T-helper 1 cell treated with Interleukin-12 subunit alpha and Interleukin-12 subunit beta and Interleukin-4 antibody, amounts not matched to agents 30 μg/mL and 1 μg/mL, for 36 hours (primary cell): ENCODE measurements around the gene BAIAP2.

Source experiments
- H3K27ac Mint-ChIP-seq: one replicate; pipeline ENCODE4 v1.8.0; 2021; ENCODE audit warnings: mild to moderate bottlenecking, mixed read lengths
- H3K27me3 Mint-ChIP-seq: one replicate; pipeline ENCODE4 v1.8.0; 2021; ENCODE audit warnings: low read depth, mixed read lengths
- H3K36me3 Mint-ChIP-seq: one replicate; pipeline ENCODE4 v1.8.0; 2021; ENCODE audit warnings: low read depth, mixed read lengths
- H3K4me1 Mint-ChIP-seq: one replicate; pipeline ENCODE4 v1.8.0; 2021; ENCODE audit warnings: low read depth, mixed read lengths
- H3K4me3 Mint-ChIP-seq: one replicate; pipeline ENCODE4 v1.8.0; 2021; ENCODE audit warnings: mild to moderate bottlenecking, moderate library complexity, mixed read lengths
- H3K9me3 Mint-ChIP-seq: one replicate; pipeline ENCODE4 v1.8.0; 2021; ENCODE audit warnings: mixed read lengths

The BAIAP2 gene

GRCh38 chr17:81160306-81160705, 125.4 kb downstream of the BAIAP2 start:
- Mint-ChIP-seq H3K4me1 (no peaks in the 10 kb centered on the region), H3K4me3 (no peak overlapping the region), H3K27ac (no peak overlapping the region), H3K36me3 (no peaks in the 10 kb centered on the region), H3K9me3 (no peaks in the 10 kb centered on the region), H3K27me3 (peaks cover 8% of the 10 kb centered on the region)

DNA sequence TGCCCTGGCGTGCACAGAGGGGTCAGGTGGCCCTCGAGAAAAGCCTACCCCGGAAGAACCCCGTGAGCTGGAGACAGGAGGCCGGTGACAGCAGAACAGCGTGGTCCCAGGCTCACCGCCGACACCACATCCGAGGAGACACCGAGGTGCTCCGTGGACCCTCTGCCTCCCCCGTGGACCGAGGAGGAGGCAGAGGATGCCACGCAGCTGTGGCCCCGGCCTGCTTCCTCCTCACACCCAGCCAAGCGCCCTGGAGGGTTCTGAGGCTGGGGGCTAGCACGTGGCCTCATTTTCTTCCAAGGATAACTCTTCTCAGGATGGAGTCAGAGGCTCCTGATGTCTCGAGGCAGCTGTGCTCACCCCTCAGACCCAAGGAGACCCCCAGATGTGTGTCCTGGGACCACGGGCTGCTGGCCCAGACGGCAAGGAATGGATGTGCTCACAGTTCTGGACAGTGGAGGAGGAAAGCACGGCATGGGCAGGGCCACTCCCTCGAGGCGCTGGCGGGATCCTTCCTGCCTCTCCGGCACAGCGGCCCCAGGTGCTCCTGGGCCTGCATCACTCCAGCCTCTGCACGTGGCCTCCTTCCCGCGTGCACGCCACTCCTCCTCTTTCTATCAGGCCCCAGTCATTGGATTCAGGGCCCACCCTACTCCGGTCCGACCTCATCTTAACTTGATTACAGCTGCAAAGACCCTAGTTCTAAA, 125.9 kb downstream of the BAIAP2 start:
- Mint-ChIP-seq H3K36me3 (no peaks in the 10 kb centered on the region), H3K4me3 (no peak overlapping the region), H3K9me3 (no peaks in the 10 kb centered on the region), H3K27me3 (peaks cover 8% of the 10 kb centered on the region), H3K27ac (no peak overlapping the region), H3K4me1 (no peaks in the 10 kb centered on the region)

- H3K4me1 Mint-ChIP-seq, result no peaks in the 10 kb centered on the region
- no peaks in the 10 kb centered on the region for H3K9me3 Mint-ChIP-seq
- no peak overlapping the region for H3K4me3 Mint-ChIP-seq
- H3K36me3 Mint-ChIP-seq, result no peaks in the 10 kb centered on the region
- no peak overlapping the region for H3K27ac Mint-ChIP-seq
- H3K27me3 Mint-ChIP-seq, result peaks cover 8% of the 10 kb centered on the region
Observed at GRCh38 chr17:81161536-81161935, 126.6 kb downstream of the BAIAP2 start.

DNA sequence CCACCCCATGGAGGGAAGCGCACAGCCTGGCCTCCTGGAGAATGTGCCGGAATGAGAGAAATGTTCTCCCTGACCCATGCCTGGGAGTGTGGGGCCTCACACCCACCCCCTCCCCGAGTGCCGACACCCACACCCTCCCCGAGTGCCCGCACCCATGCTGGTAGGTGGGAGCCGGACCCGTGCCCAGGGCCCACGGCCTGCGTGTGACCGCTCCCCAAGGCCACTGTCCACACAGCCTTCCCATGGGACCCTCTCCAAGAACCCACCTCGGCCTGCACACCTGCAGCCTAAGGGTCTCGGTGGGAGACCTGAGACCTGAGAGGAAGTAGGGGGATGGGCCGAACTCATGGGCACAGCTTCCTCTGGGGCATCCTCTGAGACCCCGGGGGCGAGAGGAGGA, 127.0 kb downstream of the BAIAP2 start:
- no peak overlapping the region for H3K27ac Mint-ChIP-seq
- no peak overlapping the region for H3K4me3 Mint-ChIP-seq

DNA sequence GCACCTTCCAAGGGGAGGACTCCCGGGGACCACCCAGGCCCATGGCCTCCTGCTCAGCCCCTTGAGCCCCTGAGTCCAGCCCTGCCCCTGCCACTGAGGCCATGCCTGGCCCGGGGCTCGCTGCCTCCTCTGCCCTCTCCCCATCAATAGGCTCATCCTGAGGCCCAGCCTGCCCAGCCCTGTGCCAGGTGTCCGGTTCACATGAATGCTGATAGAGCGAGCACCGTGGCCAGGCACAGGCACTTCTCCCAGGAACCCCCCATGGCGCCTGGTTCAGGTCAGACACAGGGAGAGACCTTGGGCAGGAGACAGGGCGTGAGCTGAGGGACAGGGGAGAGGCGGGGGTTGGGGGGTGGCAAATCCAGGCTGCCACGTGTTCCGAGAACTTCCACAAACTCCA, 127.5 kb downstream of the BAIAP2 start:
- Mint-ChIP-seq H3K27me3 (peaks cover 17% of the 10 kb centered on the region), H3K9me3 (no peaks in the 10 kb centered on the region), H3K4me1 (no peaks in the 10 kb centered on the region), H3K4me3 (no peak overlapping the region), H3K27ac (no peak overlapping the region), H3K36me3 (no peaks in the 10 kb centered on the region)

More for the DNA sequence above, 127.0 kb downstream of the BAIAP2 start:
- peaks cover 12% of the 10 kb centered on the region for H3K27me3 Mint-ChIP-seq
- no peaks in the 10 kb centered on the region for H3K36me3 Mint-ChIP-seq
- no peaks in the 10 kb centered on the region for H3K4me1 Mint-ChIP-seq
- no peaks in the 10 kb centered on the region for H3K9me3 Mint-ChIP-seq

DNA sequence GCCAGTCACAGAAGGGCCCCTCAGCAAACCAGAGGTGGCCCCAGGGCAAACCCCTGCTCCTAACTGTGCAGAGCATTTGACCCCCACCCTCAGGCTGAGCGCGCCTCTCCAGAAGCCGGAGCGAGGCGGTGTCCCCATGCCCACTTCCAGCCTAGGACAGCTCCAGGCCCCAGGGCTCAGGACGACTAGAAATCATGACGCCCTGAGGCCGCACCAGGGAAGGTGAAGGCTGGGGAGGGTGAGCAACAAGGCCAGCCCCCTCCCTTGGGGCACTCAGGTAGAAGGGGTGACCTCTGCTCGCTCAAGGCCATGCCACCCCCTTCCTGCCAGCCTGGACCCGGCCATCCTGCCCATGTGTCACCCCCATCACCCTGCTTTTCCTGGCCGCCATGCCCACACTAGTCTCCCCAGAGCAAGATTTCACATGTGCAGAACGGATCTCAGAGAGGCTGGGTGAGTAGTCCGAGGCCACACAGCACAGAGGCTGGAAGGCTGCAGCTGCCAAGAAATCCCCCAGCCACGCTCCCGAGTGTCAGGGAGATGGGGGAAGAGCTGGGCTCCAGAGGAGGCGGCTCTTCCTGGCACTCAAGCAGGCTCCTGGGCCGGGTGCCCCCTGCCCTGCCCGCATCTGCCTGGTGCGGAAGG, 128.2 kb downstream of the BAIAP2 start:
- H3K27ac Mint-ChIP-seq, result no peak overlapping the region
- no peaks in the 10 kb centered on the region for H3K4me1 Mint-ChIP-seq
- peaks cover 17% of the 10 kb centered on the region for H3K27me3 Mint-ChIP-seq
- H3K4me3 Mint-ChIP-seq, result no peak overlapping the region
- no peaks in the 10 kb centered on the region for H3K36me3 Mint-ChIP-seq
- H3K9me3 Mint-ChIP-seq, result no peaks in the 10 kb centered on the region

DNA sequence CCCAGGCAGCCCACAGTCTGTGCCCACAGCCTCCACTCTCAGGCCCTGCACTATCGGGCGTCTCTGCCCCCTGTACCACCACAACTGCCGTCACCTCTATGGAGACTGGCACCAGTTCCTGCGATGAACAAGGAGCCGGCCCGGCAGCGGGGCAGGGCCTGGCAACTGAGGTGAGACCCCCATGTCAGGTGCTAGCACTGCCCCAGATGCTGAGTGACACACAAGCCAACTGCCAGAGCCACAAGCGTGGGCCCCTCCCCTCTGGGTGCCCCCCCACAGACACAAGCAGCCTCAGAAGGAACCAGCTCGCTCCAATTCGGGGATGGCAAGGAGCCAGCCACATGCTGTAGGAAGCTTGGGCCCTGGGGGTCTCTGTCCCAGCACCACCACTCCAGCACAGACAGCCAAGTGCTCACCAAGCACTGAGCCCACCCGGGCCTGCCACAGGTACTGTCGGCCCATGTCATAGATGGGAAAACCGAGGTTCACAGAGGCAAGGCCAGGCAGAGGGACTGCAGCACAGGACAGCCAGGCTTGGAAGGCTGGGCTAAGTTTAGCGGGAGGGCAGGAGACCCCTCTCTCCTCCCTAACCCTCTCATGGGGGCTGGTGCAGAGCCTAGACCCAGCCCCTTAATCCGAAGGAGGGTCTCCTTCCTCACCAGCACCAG, 128.9 kb downstream of the BAIAP2 start:
- H3K4me3 Mint-ChIP-seq, result no peak overlapping the region

DNA sequence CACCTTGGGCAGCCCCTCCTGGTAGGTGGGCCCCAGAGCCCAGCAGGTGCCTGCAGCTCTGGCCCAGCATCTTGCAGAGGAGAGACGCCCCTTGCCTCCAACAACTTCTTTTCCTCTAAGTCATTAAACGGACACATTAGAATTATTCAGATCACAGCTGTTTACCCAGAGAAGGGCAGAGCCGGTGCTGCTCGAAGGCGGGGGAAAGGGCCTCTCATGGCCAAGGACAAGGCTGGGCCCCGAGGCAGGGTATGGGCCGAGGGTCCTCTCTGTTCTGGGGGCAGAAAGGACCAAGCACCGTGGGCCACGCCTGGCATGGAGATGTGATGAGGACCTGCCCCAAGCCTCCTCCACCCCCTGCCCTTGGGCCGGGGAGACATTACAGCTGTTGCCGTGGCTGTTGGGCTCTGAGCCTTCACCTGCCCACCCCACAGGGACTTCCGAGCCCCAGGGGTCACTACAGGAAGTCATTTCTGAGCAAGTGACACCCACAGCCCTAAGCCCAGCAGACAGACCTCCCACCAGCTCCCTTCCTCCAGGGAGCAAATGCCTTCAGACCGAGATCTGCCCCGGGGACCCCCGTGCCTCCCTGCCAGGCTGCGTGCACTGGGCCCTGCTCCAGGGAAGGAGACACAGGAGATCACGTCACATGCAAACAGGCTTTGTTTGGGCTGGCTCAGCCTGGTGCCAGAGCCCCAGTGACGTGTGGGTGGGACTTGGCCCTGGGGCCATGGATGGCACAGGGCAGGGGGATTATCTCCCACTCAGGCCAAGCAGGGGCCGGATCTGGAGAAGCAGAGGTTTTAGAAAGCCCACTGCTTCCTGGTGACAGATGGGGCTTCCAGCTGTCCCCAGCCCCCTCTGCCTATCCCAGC, 129.7 kb downstream of the BAIAP2 start:
- Mint-ChIP-seq H3K4me3 (no peak overlapping the region), H3K36me3 (no peaks in the 10 kb centered on the region), H3K27me3 (peaks cover 17% of the 10 kb centered on the region), H3K4me1 (no peaks in the 10 kb centered on the region), H3K9me3 (no peaks in the 10 kb centered on the region), H3K27ac (no peak overlapping the region)

More for the DNA sequence above, 128.9 kb downstream of the BAIAP2 start:
- H3K4me1 Mint-ChIP-seq, result no peaks in the 10 kb centered on the region
- H3K9me3 Mint-ChIP-seq, result no peaks in the 10 kb centered on the region
- H3K36me3 Mint-ChIP-seq, result no peaks in the 10 kb centered on the region
- no peak overlapping the region for H3K27ac Mint-ChIP-seq
- peaks cover 17% of the 10 kb centered on the region for H3K27me3 Mint-ChIP-seq

DNA sequence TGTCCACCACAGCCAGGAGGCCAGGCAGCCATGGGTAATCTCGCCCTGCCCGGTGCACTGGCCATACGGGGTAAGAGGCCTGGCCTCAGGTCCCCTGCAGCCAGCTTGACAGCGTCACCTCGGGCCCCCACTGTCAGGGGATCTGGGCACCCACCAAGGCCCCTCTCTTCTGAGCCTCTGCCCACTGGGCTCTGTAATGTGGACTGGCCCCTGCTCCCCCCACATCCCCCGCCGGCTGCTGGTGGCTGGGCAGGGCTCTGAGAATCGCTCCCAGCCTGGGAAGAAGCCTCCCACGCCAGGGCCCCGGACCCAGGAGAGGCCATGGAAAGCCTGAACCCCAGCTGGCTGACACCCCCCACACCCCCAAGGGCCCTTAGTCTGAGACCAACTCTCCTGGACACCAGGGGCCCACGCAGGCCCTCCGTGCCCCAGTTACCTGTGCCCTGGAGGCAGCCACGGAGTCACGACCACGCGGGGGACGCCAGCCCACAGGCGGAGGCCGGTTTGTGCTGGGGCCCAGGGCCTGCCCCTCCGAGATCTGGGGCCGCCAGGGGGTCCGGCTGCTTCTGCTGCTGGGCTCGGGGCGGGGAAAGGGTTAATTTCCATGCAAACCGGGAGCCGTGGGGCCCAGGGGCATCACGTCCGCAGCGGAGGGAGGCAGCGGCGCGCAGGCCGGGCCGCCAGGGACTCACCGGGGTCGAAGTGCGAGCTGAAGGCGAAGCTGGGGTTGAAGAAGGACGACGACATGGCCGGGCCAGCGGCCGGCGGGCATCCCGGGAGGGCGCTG, 130.5 kb downstream of the BAIAP2 start, which contains the start of gene PVALEF:
Gene PVALEF (plus strand): TSS at position 262 of the 787 bp plus-strand sequence. CDS start 15,720 bp downstream, outside the sequence.
- Mint-ChIP-seq H3K36me3 (no peaks in the 10 kb centered on the region), H3K4me1 (no peaks in the 10 kb centered on the region), H3K27ac (no peak within 1 kb of the TSS), H3K9me3 (no peaks in the 10 kb centered on the region), H3K27me3 (peaks cover 17% of the 10 kb centered on the region), H3K4me3 (no peak within 1 kb of the TSS)

DNA sequence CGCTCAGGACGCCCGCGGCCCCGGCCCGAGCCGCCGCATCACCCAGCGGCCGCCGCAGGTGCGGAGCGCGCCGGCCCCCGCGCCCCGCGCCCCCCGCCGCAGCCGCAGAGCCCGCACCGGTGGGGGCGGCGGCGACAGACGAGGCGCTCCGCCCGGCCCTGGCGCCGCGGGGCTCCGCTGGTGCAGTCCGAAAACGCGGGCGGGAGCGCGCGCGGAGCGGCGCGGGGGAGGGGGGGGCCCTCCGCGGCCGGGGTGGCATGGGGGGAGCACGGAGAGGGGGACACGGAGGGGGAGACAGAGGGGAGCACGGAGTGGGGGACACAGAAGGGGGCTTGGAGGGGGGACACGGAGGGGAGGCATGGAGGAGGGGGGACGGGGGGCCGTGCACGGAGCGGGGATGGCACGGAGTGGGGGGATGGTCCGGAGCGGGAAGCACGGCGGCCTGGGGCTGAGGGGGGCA, 131.1 kb downstream of the BAIAP2 start, which contains the start of gene AATK:
Gene AATK (minus strand): TSS at position 189 of the 460 bp plus-strand sequence. CDS start 229 bp downstream, outside the sequence.
- no peak within 1 kb of the TSS for H3K27ac Mint-ChIP-seq
- H3K4me1 Mint-ChIP-seq, result no peaks in the 10 kb centered on the region
- H3K36me3 Mint-ChIP-seq, result no peaks in the 10 kb centered on the region

More for the DNA sequence above, 131.1 kb downstream of the BAIAP2 start, which contains the start of gene AATK:
- no peak within 1 kb of the TSS for H3K4me3 Mint-ChIP-seq
- peaks cover 17% of the 10 kb centered on the region for H3K27me3 Mint-ChIP-seq
- H3K9me3 Mint-ChIP-seq, result no peaks in the 10 kb centered on the region
